Endothelial cell of hepatic sinusoid (primary cell): ENCODE results near the gene SQSTM1.

Experiments used
- in situ Hi-C: cut with HindIII; loops from 2 replicates; pipeline ENCODE4 v1.10.0; 2017; ENCODE audit warnings: low sequenced_read_pairs

The SQSTM1 gene

DNA sequence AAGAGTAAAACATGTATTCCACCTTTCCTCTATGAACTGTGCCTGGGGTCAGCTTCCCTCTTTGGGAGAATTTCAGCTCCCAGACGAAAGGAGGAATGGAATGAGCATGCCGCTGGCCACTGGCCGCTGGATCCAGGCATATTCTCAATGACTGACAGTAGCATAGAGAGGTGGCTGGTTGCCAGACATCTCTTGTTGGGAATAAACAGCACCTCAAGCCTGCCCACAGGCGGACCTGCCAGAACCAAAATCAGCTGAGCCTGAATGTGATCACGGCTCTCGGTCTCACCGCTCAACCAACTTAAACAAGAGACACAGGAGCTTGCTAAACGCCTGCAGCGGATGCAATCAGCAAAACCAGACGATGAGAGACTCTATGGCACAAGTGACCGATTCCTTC, 66.4 kb downstream of the SQSTM1 start:
- in situ Hi-C loops: no loop called here
